IMR-90 (cell line): ENCODE measurements around the gene RCE1. TPM values are rescaled to one million over a fixed set of nuclear protein-coding genes. Genes with fewer than 3 reads are reported as not detected.

Source experiments
- ATAC-seq: fragments of 200-7000 bp; cut with Tn5 transposase; 2 replicates; pipeline ENCODE4 v1.9.1; 2020; ENCODE audit warnings: low read depth, mild to moderate bottlenecking, moderate library complexity
- BruUV-seq: library from RNA; stranded (reverse); fragments of 400-500 nt; replicated peaks from 2 replicates; lab custom pipeline; 2021; lab: Mats Ljungman, UMichigan
- CTCF ChIA-PET: fragments of 300-600 bp; formaldehyde crosslinking; extraction: SDS; loops from one replicate; lab custom pipeline; 2021; ENCODE audit warnings: antibody characterized with exemption; lab: Yijun Ruan, JAX
- POLR2A ChIA-PET: fragments of 300-600 bp; sonication (Branson Sonifier 250); formaldehyde crosslinking; loops from one replicate; lab custom pipeline; 2022; ENCODE audit warnings: antibody characterized with exemption; ENCODE audit not compliant: unreplicated experiment; lab: Charles Lee
- DNase-seq: peaks from one replicate; pipeline ENCODE4 v3.0.0; 2013
- H2AFZ ChIP-seq: replicated peaks from 2 replicates; pipeline ENCODE3; 2013; ENCODE audit warnings: low read length, mild to moderate bottlenecking; ENCODE audit not compliant: poor library complexity
- H2AK5ac ChIP-seq: 2 replicates; pipeline ENCODE4 v1.6.1; 2013; ENCODE audit warnings: low read depth, low read length, inconsistent platforms
- H2AK9ac ChIP-seq: replicated peaks from 2 replicates; pipeline ENCODE3; 2013; ENCODE audit warnings: mild to moderate bottlenecking, low read depth, low read length, moderate library complexity; ENCODE audit not compliant: poor library complexity
- H2BK120ac ChIP-seq: 2 replicates; pipeline ENCODE4 v1.6.1; 2013; ENCODE audit warnings: low read depth, low read length, inconsistent platforms
- H2BK15ac ChIP-seq: 3 replicates; pipeline ENCODE4 v1.6.1; 2013; ENCODE audit warnings: low read depth, low read length, inconsistent platforms
- H2BK20ac ChIP-seq: 2 replicates; pipeline ENCODE4 v1.6.1; 2013; ENCODE audit warnings: low read depth, mild to moderate bottlenecking, inconsistent platforms, low read length, moderate library complexity
- H2BK5ac ChIP-seq: 2 replicates; pipeline ENCODE4 v1.6.1; 2013; ENCODE audit warnings: mild to moderate bottlenecking, low read depth, low read length, inconsistent platforms; ENCODE audit not compliant: poor library complexity, severe bottlenecking
- H3K14ac ChIP-seq: replicated peaks from 2 replicates; pipeline ENCODE4 v1.6.1; 2013; ENCODE audit warnings: low read depth, low read length, inconsistent platforms
- H3K18ac ChIP-seq: 2 replicates; pipeline ENCODE4 v1.6.1; 2013; ENCODE audit warnings: low read depth, low read length, control low read depth
- H3K23ac ChIP-seq: 2 replicates; pipeline ENCODE4 v1.6.1; 2013; ENCODE audit warnings: low read depth, low read length, inconsistent platforms
- H3K27ac ChIP-seq: 2 replicates; pipeline ENCODE4 v1.5.1; 2013; ENCODE audit warnings: mild to moderate bottlenecking, control low read depth, low read length; ENCODE audit not compliant: insufficient read depth
- H3K27me3 ChIP-seq: 2 replicates; pipeline ENCODE4 v1.6.1; 2013; ENCODE audit warnings: low read length; ENCODE audit not compliant: control insufficient read depth, insufficient read depth
- H3K36me3 ChIP-seq: 2 replicates; pipeline ENCODE4 v1.6.1; 2013; ENCODE audit warnings: low read length, mixed read lengths; ENCODE audit not compliant: control insufficient read depth, insufficient read depth
- H3K4ac ChIP-seq: 2 replicates; pipeline ENCODE4 v1.6.1; 2013; ENCODE audit warnings: low read depth, low read length, inconsistent platforms
- H3K4me1 ChIP-seq: 2 replicates; pipeline ENCODE4 v1.6.1; 2013; ENCODE audit warnings: low read length, mixed read lengths; ENCODE audit not compliant: control insufficient read depth, insufficient read depth
- H3K4me2 ChIP-seq: 2 replicates; pipeline ENCODE4 v1.6.1; 2013; ENCODE audit warnings: low read depth, mild to moderate bottlenecking, control low read depth, low read length, moderate library complexity
- H3K4me3 ChIP-seq: 2 replicates; pipeline ENCODE4 v1.5.1; 2013; ENCODE audit warnings: low read depth, mild to moderate bottlenecking, control low read depth, low read length, moderate library complexity; ENCODE audit not compliant: insufficient read depth
- H3K56ac ChIP-seq: 2 replicates; pipeline ENCODE4 v1.6.1; 2013; ENCODE audit warnings: low read length, inconsistent platforms; ENCODE audit not compliant: insufficient read depth; ENCODE audit errors: extremely low read depth
- H3K79me1 ChIP-seq, 2 experiments: 2 replicates each; pipeline ENCODE4 v1.6.1; 2013; ENCODE audit warnings: low read length in 2 of 2, inconsistent platforms in 1 of 2, low read depth in 1 of 2
- H3K9ac ChIP-seq: 2 replicates; pipeline ENCODE4 v1.6.1; 2013; ENCODE audit warnings: low read depth, low read length, control low read depth
- H3K9me1 ChIP-seq: 2 replicates; pipeline ENCODE4 v1.6.1; 2013; ENCODE audit warnings: low read length, inconsistent platforms; ENCODE audit not compliant: insufficient read depth
- H3K9me3 ChIP-seq: 2 replicates; pipeline ENCODE4 v1.6.1; 2013; ENCODE audit warnings: low read length; ENCODE audit not compliant: control insufficient read depth, insufficient read depth
- H4K20me1 ChIP-seq: 2 replicates; pipeline ENCODE4 v1.6.1; 2013; ENCODE audit warnings: low read length, inconsistent platforms; ENCODE audit not compliant: insufficient read depth
- H4K5ac ChIP-seq: 2 replicates; pipeline ENCODE4 v1.6.1; 2013; ENCODE audit warnings: mild to moderate bottlenecking, low read depth, low read length, control low read depth
- H4K8ac ChIP-seq, 2 experiments: 2 replicates each; pipeline ENCODE4 v1.6.1; 2013; ENCODE audit warnings: low read depth in 2 of 2, low read length in 2 of 2, control low read depth in 1 of 2, inconsistent platforms in 1 of 2
- H4K91ac ChIP-seq: 2 replicates; pipeline ENCODE4 v1.6.1; 2013; ENCODE audit warnings: low read depth, low read length, inconsistent platforms; ENCODE audit not compliant: insufficient read depth
- BHLHE40 ChIP-seq: fragments of 150-350 bp; IDR thresholded peaks from 2 replicates; pipeline ENCODE4 v1.6.1; 2016; ENCODE audit warnings: mild to moderate bottlenecking, low read depth, low read length
- CEBPB ChIP-seq: IDR thresholded peaks from 2 replicates; pipeline ENCODE4 v1.6.1; 2012; ENCODE audit warnings: low read depth, low read length, improper control_type of control experiment
- CHD1 ChIP-seq: IDR thresholded peaks from 2 replicates; pipeline ENCODE4 v1.6.1; 2012; ENCODE audit warnings: low read depth, low read length, improper control_type of control experiment
- CTCF ChIP-seq: conservative IDR thresholded peaks from 2 replicates; pipeline ENCODE4 v1.5.1; 2012; ENCODE audit warnings: mild to moderate bottlenecking, low read depth, low read length, improper control_type of control experiment
- FOS ChIP-seq: fragments of 150-350 bp; IDR thresholded peaks from 2 replicates; pipeline ENCODE4 v1.6.1; 2016; ENCODE audit warnings: low read depth, low read length
- MAFK ChIP-seq: IDR thresholded peaks from 2 replicates; pipeline ENCODE4 v1.6.1; 2012; ENCODE audit warnings: low read depth, low read length, improper control_type of control experiment
- MAZ ChIP-seq: IDR thresholded peaks from 2 replicates; pipeline ENCODE4 v1.6.1; 2012; ENCODE audit warnings: low read depth, mild to moderate bottlenecking, low read length, improper control_type of control experiment, moderate library complexity, borderline replicate concordance
- MXI1 ChIP-seq: IDR thresholded peaks from 2 replicates; pipeline ENCODE4 v1.6.1; 2012; ENCODE audit warnings: low read depth, mild to moderate bottlenecking, low read length, moderate library complexity, borderline replicate concordance
- NFE2L2 ChIP-seq: fragments of 150-350 bp; IDR thresholded peaks from 2 replicates; pipeline ENCODE4 v1.6.1; 2016; ENCODE audit warnings: low read depth, mild to moderate bottlenecking, low read length
- POLR2A ChIP-seq: IDR thresholded peaks from 2 replicates; pipeline ENCODE4 v1.6.1; 2012; ENCODE audit warnings: mild to moderate bottlenecking, low read depth, low read length
- RAD21 ChIP-seq: IDR thresholded peaks from 2 replicates; pipeline ENCODE4 v1.6.1; 2012; ENCODE audit warnings: low read length, improper control_type of control experiment
- RCOR1 ChIP-seq: IDR thresholded peaks from 2 replicates; pipeline ENCODE4 v1.6.1; 2012; ENCODE audit warnings: mild to moderate bottlenecking, low read length, improper control_type of control experiment; ENCODE audit not compliant: insufficient replicate concordance
- RFX5 ChIP-seq: IDR thresholded peaks from 2 replicates; pipeline ENCODE4 v1.8.0; 2012; ENCODE audit warnings: low read depth, mild to moderate bottlenecking, low read length, moderate library complexity
- SMC3 ChIP-seq: fragments of 150-350 bp; IDR thresholded peaks from 2 replicates; pipeline ENCODE4 v1.6.1; 2016; ENCODE audit warnings: low read depth, mild to moderate bottlenecking, antibody characterized with exemption, low read length, moderate library complexity
- USF2 ChIP-seq: fragments of 150-350 bp; IDR thresholded peaks from 2 replicates; pipeline ENCODE4 v1.6.1; 2017; ENCODE audit warnings: mild to moderate bottlenecking, antibody characterized with exemption, low read length, low read depth
- WGBS, 2 experiments: methylation state at CpG; one replicate each; pipeline versions ENCODE4 v1.1.5 to v1.1.7; 2013; ENCODE audit warnings: missing lambda C conversion rate in 2 of 2; ENCODE audit not compliant: insufficient read length in 1 of 2; ENCODE audit errors: extremely low coverage in 2 of 2; 5-methylcytosine and 5-hydroxymethylcytosine counted together
- dilution Hi-C: fragments of 300-500 bp; cut with HindIII; formaldehyde crosslinking; loops from one replicate; pipeline ENCODE4 v1.14.3; 2018; ENCODE audit warnings: low sequenced_read_pairs; ENCODE audit not compliant: unreplicated experiment
- in situ Hi-C: fragments of 300-500 bp; cut with MboI; formaldehyde crosslinking; loops from 3 replicates; pipeline ENCODE4 v1.14.3; 2019; ENCODE audit warnings: low sequenced_read_pairs, inconsistent platforms, mixed read lengths
- intact Hi-C: fragments of 100-400 bp; cut with micrococcal nuclease; formaldehyde crosslinking; loops from 2 replicates; pipeline ENCODE4 v1.10.0; 2022
- polyA plus RNA-seq, 3 experiments: library from polyadenylated mRNA; depleted of rRNA; stranded (reverse); fragments of >200 nt; gene quantifications; 2 replicates each; pipeline ENCODE4 v1.2.3, GENCODE V29; 2012; ENCODE audit warnings: low replicate concordance in 1 of 3
- total RNA-seq: library from RNA; depleted of rRNA; stranded (reverse); fragments of >200 nt; gene quantifications from 2 replicates; pipeline ENCODE4 v1.2.3, GENCODE V29; 2012

Gene RCE1
- total and polyA plus RNA-seq, 2 of the 4 experiments (the other 2 are of a cell fraction): 6.6 to 19.4 TPM

GRCh38 chr11:66886671-66887221 lies 43.5 kb downstream of the RCE1 start:
- H4K5ac ChIP-seq: no peak overlapping the region
- 0 out of 4 replicates have a peak overlapping the region, but pooled peaks of 1 of the 2 experiments have one; percentile 1 for H4K8ac ChIP-seq
- peaks cover 26% of the 10 kb centered on the region for H3K4me1 ChIP-seq
- no peaks in the 10 kb centered on the region for H4K20me1 ChIP-seq
- no TSS peak for BruUV-seq
- H3K14ac ChIP-seq: peak overlapping the region; percentile 35; the same call in 1 of the 2 replicates
- peak overlapping the region; percentile 41 for H2AK5ac ChIP-seq
- ChIA-PET CTCF (interaction anchor here (1.0 kb wide), 1 partner anchor 89 kb away, joined by 3 read pairs; no protein-coding TSS in a partner anchor), POLR2A (no interaction called here)
- dilution Hi-C loops: no loop called here
- in situ Hi-C loops: no loop called here
- WGBS, 2 experiments: 84% methylated on average over 7 of the region's 15 CpGs; no CpG with 5 or more reads in 1 of the 2 experiments
- peaks cover 2% of the 10 kb centered on the region; the same call in 1 of the 2 replicates for H3K36me3 ChIP-seq
- ATAC-seq (no peak), DNase-seq (peak; percentile 18)
- H2BK5ac ChIP-seq: no peak overlapping the region
- no peaks in the 10 kb centered on the region for H3K27me3 ChIP-seq
- H3K18ac ChIP-seq: no peak overlapping the region
- peak overlapping the region; percentile 54 for H3K4ac ChIP-seq
- H2BK20ac ChIP-seq: peak overlapping the region; percentile 50; the same call in 1 of the 2 replicates
- peak overlapping the region; percentile 83 for H2AK9ac ChIP-seq
- peak overlapping the region; percentile 49; the same call in 1 of the 2 replicates for H2BK120ac ChIP-seq
- no peaks in the 10 kb centered on the region for H3K9me3 ChIP-seq
- intact Hi-C loops: no loop called here
- H4K91ac ChIP-seq: peak overlapping the region; percentile 52
- H3K79me1 ChIP-seq: peaks cover 0 to 20% of the 10 kb centered on the region in 2 experiments; a peak in 1 of 4 replicates
- peak overlapping the region; percentile 47 for H2AFZ ChIP-seq
- H3K9me1 ChIP-seq: peaks cover 7% of the 10 kb centered on the region; the same call in 1 of the 2 replicates
- no peak overlapping the region for H3K27ac ChIP-seq
- H3K23ac ChIP-seq: peak overlapping the region; percentile 51; the same call in 1 of the 2 replicates
- no peak overlapping the region for H3K4me3 ChIP-seq
- no peak overlapping the region for H3K9ac ChIP-seq
- H3K4me2 ChIP-seq: no peak overlapping the region
- no peak overlapping the region for H3K56ac ChIP-seq
- H2BK15ac ChIP-seq: peak overlapping the region; percentile 56; the same call in 2 of the 3 replicates
- TF ChIP-seq USF2 (no peak), RAD21 (no peak), FOS (no peak), BHLHE40 (no peak), SMC3 (no peak), MAZ (no peak), RCOR1 (no peak), MXI1 (no peak), CEBPB (no peak), CTCF (no peak), RFX5 (no peak), MAFK (no peak), NFE2L2 (no peak), POLR2A (no peak), CHD1 (no peak)
